SK-N-DZ (cell line): ENCODE measurements around the gene SNX3.

ENCODE experiments used
- DNase-seq: peaks from one replicate; pipeline ENCODE4 v3.0.0-alpha.2; 2015; ENCODE audit warnings: low spot score

The SNX3 gene

DNA sequence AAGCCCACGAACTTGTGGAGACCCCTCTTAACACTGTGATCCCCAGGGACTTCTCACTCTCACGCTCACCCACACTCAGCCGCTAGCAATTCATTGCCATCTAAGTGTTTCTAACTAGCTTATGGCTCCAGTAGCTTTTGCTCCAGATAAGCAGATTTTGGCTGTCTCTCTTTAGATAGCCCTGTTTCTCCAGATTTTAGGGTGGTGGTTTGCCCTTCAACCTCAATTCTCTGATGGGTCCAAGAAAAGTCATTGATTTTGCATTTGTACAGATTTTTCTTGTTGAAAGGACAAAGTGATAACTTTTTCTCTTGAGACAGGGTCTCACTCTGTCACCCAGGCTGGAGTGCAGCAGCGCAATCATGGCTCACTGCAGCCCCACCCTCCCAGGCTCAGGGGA lies 53.8 kb downstream of the SNX3 start:
- no peak for DNase-seq

DNA sequence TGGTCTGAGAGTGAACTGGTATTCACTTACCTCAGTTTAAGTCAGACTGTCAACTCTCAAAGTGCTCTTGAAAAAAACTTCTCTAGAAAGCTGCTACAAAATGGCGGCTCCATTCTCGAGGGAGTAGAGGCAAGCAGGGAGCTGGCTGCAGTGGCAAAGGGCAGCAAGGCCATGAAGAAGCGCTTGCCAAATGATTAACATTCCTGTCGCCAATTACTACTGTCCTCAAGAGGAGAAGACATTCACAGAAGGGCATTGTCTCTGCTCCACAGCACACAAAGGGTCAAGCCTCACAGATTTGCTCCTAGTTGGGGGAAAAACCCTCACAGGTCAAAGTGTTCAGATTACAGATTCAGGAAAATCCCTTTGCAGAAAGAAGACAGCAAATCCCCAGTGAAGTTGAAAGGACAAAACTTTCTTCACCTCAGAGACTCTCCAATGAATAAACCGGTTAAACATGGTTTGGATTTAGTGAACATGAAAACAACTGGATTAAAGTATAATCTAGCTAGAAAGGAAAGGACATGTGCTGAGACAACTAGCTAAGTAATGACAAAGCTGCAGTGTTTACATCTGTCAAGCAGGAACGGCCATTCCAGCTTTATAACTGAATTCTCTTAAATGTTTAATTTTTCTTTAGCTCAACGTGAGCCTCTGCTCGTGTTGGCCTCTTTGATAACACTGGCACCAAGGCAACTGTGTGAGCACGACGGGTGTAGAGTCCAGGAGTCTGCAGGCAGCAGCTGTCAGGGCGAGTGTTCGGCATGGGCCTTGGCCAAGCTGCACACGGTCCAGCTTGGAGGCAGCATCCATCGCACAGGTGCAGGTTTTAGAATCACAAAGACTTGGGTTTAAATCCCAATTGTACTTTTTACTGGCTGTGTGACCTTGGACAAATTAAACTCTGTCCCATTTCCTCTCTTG lies 57.4 kb downstream of the SNX3 start:
- DNase-seq, result no peak

DNA sequence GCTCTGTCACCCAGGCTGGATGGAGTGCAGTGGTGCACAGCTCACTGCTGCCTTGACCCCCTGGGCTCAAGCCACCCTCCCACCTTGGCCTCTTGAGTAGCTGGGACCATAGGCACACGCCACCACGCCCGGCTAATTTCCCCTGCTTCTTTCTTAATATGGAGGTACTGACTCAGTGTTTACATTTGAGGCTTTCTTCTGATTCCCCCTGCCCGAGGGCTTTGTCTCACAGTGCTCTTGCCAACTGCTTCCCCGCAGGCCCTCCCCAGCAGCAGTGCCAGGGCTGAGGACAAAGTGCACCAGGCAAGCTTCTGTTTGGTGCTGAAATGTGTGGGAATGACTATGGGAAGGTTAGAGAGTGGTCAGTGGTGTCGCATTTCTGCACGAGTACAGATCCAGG lies 60.2 kb downstream of the SNX3 start:
- DNase-seq, result no peak

DNA sequence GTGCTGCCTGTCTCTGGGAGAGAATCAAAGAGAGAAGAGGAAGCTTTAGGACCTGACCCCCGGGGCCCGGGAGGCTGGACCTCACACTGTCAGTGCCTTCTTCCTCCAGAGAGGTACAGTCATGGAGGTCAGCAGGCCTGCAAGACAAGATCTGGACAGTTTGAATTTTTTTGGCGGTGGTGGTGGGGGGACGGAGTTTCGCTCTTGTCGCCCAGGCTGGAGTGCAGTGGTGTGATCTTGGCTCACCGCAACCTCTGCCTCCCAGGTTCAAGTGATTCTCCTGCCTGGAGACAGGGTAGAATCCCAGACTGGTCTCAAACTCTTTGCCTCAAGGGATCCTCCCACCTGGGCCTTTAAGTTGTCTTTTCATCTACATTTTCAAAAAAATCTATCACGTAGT lies 60.7 kb downstream of the SNX3 start:
- no peak for DNase-seq

DNA sequence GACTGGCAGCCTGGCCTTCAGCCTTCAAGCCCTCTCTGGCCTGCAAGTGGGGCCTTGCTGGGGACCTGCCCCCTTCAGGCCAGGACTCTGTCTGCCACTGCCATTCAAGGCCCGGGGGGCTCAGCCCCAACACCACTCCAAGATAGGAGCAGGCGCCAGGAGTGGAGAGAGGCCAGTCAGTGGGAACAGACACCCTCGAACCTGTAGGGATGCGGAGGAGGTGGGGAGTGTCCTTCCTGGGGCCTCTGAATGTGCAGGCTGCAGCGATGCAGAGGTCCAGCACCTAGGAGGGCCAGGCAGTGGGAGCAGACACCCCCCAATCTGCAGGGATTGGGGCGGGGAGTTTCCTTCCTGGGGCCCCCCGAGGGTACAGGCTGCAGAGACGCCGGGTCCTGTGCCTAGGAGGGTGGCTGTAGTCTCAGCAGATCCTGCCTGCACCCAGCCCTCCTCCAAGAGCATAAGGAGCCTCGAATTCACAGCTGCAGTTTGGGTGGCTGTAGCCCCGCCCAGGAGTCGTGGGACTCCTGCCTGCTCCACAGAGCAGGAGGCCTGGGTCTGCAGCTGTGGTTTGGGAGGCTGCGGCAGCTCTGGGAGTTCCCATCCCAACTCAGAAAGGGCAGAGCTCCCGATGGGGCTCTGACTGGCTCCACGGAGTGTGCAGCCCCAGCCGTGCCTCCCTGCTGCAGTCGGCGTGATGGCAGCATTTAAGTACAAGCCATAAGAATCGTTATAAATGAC lies 61.9 kb downstream of the SNX3 start:
- DNase-seq, result no peak

DNA sequence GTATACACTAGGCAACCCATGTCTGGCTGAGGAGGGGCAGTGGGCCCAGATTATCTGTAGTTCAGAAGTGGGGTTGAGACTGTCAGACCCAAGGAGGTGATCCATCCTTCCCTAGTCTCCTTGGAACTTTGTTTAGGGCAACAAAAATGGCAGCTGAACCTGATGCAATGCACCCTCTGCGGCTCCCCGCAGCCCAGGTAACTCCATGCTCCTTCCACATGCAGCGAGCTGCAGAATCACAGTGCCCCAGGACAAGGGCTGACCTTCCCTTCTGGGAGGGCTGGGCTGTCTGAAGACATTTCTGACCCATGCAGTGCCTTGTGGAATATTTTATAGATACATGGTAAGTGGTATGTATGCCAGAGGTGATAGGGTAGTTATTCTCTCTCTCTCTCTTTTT lies 65.6 kb downstream of the SNX3 start:
- no peak for DNase-seq

DNA sequence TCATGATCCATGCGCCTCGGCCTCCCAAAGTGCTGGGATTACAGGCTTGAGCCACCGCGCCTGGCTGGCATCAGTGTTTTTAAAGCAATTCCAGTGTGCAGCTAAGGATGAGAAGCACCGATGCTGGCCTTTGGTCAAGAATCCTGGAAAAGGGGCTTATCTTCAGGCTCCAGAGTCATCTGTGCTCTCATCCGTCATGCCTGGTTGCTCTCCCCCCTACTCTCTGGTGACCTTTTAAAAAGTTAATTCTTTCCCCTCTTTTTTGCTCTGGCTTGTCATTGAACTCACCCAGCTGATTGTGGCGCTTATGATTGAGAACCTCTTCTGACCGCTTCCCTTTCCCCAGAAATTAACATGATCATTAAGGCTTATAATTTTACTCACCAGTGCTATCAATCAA lies 66.3 kb downstream of the SNX3 start:
- peak; percentile 28 for DNase-seq

DNA sequence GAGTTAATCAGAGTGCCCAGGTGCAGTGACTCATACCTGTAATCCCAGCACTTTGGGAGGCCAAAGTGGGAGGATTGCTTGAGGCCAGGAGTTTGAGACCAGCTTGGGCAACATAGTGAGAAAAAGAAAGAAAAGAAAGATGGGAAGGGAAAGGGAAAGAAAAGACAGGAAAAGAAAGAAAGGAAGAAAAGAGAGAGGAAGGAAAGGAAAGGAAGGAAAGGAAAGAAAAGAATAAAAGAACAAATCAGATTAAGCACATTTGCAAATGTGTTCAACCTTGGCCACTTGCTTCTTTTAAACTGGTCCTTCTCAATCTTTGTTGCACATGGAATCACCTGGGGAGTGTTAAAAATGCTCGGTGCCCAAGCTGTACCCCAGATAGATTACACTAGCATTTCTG lies 67.0 kb downstream of the SNX3 start:
- DNase-seq, result no peak

DNA sequence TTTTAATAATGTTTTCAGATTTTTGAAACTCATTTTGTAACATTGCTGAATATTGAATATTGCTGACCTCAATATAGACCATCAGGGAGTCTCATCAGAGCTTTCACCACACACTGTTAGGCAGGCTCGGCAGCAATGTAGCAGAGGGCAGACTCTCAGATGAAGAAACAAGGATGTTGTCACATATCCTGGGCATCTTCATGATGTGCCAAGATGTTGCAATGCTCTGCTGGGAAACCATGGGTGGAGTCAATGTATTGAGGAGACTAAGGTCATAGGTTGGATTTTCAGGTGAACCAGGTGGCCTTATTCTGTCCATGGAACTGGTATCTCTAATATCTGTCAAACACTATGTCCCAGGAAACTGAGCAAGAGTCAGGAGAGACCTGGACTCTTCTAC lies 67.7 kb downstream of the SNX3 start:
- no peak for DNase-seq

DNA sequence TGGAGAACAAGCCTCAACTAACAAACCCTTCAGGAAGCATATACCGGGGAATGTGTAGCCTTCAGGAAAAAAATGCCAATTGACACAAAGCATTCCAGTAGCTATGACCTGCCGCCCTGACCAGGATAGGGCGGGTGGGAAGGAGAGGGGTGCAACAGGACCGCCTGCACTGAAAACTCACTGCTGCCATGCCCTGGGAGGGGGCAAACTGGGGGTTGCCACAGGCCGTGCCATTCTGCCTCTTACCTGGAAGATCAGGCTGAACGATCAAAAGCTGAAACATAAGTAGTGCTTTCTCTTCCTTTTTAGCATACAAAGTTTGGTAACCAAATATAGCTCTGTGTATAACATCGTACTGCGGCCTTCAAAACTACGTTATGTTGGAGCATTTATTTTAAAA lies 73.3 kb downstream of the SNX3 start:
- no peak for DNase-seq

DNA sequence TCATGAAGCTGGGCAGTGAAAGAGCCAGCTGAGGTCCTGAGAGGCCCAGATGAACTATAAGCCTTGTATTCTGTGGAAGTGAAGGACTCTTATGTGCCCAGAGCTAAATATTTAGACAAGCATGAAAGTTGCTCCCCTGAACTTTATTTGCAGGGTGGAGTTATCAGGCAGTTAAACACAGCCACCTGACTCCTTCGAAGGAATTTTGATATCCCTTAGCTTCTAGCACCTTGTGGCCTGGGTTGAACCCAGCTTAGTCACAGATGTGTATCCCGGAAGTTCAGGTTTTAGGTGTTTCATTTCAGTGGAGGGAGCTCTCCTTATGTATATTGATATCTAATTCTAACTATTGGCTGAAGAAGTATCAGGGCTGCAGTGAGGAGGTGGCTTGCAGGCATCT lies 74.6 kb downstream of the SNX3 start:
- no peak for DNase-seq

DNA sequence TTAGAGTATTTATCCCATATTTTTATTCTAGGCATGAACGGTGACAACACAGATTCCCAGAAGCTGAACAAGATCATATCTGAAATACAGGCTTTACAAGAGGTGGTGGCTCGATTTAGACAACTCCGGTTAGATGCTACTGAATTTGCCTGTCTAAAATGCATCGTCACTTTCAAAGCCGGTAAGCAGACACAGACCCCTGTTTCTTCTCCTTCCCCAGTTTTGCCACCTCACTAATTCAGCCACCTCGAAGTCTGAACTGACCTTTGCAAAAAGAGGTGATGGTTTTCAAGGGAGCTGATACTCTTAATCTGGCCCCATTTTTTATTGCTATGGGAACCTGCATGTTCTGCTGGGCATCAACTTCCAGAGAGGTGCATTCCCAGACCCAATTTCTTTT lies 80.1 kb downstream of the SNX3 start:
- DNase-seq, result no peak

DNA sequence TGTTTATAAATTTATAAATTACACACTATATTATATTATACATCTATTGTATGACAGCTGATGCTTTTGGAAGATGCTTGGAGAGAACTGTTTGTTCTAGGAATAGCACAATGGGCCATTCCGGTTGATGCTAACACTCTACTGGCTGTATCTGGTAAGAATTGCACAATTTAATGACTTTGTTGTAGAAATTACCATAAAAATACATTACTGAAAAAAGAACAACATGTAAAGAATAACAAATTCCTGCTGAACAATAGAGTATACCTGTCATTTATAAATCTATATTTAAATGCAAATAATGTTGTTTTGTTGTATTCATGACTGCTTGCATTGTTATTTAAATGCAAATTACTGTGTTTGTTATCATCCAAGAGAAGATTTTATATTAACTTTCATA lies 80.6 kb downstream of the SNX3 start:
- no peak for DNase-seq

DNA sequence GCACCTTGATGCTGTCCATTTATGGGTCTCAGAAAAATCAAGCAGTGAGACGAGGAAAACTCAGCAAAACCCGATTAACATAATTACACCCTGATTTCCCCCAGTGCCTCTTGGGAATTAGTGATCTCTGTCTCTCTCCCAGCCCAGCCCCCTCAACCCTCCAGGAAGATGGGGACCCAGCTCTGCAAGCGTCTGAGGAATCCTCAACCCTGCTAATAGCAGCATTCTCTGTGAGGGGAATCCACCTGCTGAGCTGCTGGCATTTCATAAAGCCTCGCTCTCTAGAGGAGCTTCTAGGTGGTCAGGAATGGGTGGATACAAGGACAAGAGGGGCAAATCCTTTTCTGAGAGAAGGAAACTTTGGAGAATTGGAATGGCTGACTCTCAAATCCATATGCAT lies 81.1 kb downstream of the SNX3 start:
- no peak for DNase-seq

DNA sequence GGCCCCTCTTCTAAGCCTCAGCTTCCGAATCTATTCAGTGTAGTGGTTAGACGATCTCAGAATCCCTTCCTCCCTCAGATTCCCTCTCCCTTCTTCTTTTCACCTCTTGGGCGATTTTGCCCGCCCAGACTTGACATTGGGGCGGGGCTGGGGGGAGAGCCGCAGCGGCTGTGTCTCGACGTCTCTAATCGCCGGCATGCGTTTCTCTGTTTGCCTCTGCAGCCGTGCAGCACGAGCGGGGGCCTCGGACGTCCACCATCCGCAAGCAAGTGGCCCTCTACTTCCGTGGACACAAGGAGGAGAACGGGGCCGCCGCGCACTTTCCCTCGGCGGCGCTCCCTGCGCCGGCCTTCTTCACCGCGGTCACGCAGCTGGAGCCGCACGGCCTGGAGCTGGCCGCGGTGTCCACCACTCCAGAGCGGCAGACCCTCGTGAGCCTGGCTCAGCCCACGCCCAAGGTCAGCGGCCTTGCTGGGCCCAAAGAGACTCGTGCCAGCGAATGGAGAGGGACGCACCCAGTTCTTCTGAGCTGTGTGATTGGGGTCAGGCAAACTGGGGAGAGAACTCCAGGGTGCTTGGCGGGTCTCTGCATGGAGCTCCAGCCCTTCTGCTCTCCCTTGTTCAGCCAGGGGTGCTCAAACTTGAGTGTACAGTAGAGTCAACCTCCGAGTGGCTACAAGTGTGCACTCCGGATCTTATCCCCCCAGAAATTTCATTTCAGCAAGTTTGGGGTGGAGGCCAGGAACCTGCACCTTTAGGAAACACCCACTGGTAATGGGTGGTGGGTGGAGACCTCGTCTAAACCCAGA lies 84.4 kb downstream of the SNX3 start:
- no peak for DNase-seq

DNA sequence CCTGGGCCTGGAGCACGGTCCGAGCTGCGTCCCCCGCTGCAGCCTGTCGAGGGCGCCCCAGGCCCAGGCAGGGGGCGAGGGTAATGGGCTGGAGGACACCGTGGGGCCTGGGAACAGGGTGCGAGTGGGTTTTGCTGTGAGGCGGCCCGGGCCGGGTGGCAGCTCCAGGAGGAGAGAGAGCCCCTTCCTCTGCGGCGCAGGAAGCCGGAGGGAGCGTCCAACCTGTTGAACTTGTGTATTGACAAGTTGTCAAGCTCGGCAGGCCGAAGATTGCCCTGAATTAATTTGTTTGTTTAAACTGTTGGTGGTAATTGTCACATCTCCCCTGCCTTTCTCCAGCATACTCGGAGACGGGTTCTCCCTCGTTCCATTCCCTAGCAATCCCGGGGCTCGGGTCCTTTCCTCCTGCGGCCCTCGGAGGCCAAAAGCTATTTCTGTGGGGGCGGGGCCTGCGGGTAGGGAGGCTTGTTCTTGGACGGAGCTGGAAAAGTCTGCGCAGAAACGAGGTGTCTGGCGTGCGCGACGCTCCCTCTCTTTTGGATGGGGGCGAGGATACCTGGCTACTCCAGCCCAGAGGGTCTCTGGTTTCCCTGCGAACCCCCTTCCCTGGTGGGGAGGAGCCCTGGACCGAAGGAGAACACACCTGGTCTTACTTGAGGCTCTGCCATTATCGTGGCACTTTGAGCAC lies 85.1 kb downstream of the SNX3 start:
- no peak for DNase-seq

DNA sequence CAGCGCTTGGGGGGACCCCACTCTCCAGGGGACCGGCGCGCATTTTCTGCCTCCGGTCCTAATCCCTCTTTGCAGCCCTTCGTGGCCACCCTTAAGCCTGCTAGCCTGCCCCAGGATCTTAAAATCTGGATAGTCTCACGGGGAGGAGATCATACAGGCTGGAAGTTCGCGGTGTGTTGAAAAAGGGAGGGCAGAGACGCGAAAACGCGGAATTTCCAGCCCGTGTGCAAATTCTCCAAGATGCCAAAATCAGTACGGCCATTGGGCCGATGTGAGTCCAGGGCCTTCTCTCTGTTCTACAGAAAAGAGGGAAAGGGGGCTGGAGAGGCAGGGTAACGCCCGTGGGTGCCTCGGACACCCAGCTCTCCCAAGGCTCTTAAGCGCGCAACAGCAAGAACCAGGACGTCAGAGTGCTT lies 85.7 kb downstream of the SNX3 start:
- no peak for DNase-seq

DNA sequence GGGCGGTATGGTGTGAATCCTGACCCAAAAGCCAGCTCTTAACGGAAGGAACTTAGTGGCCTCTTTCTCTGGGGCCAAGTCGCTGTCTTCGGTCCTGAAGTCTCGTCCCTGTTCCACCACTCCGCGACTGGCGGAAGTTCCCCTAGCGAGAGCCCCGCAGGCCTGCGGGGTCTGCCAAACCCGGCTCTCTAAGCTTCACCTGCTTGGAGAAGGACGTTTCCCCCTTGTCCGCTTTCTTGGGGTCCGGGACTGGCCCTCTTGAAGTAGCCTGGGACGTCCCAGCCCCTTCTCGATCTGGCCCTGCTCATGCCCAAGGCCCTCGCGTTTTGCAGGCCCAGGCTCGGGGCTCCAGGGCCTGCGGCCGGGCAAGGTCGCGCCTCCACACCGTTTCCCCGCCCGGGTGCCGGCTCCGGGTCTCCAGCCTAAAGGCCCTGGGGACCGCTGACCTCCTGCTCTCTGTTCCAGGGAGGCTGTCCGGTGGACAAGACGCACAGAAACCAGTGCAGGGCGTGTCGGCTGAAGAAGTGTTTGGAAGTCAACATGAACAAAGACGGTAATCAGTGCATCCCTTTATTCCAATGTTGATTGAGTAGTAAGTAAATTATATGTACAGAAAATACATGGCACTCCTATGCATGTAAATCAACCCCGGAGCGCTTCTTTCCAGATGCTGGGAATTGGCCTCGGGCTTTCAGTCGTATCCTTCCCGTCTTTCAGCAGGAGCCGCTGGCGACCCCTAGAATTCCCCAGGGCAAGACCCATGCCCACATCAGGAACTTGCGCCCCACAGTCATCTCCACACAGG lies 86.3 kb downstream of the SNX3 start:
- no peak for DNase-seq

DNA sequence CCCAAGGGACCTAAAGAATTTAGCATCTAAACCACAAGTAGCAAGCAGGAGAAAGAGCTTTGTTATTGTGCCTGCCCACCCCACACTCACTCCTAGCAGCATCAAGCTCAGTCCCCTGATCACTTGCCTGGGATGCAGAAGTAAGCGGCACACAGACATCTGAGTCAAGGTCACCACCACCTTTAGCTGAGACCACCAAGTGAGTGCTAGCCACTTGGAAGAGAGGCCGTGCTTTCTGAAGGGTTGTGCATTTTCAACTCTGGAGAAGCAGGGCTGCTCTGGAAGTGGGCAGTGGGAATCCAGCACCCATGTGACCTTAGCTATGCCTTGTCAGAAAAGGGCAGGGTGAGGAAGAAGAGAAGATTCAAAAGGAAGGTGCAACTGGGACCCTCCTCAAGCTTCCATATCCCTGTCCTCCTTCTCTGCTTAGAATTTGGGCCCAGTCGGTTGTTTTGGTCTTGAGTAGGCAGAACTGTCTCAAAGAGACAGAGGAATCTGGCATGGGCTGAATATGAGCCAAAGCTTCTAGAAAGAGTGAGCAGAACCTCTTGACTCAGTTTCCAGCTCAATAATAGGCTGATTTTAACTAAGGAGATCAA lies 88.8 kb downstream of the SNX3 start:
- no peak for DNase-seq

DNA sequence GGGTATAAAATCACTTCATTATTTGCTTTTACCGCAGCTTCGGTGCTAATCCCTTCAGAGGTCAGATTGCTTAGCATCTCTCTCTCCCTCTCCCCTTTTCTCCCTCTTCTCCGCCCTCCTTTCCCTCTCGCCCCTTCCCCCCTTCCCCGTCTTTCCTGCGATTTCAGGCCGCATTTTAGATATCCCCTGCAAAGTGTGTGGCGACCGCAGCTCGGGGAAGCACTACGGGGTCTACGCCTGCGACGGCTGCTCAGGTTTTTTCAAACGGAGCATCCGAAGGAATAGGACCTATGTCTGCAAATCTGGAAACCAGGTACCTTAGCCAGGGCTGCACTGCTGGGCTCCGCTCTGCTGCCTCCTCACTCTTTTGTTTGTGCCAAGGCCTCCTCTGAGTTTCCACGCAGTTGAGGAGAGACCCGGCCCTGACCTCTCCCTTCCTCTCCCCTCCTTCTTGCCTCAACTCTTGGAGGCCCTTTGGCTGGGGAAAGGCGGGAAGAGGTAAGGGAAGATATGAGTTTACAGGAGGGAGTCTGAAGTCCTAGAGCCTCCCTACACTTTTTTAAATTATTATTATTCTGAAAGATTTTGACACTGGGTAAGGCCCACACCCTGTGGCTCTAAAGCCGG lies 89.4 kb downstream of the SNX3 start:
- no peak for DNase-seq
